Ectodermal cell (in vitro differentiated cells): ENCODE results near the gene AP4B1.
"Not testable (repeated sequence)": the region's sequence is repeated elsewhere in the genome, so short reads cannot be mapped to it uniquely, and the experiment has no call there.

Experiments
- H3K27ac ChIP-seq: 2 replicates; pipeline ENCODE4 v1.7.0; 2013; ENCODE audit warnings: mild to moderate bottlenecking, low read depth, low read length; ENCODE audit not compliant: insufficient read depth, poor library complexity, severe bottlenecking
- H3K27me3 ChIP-seq: 2 replicates; pipeline ENCODE4 v1.7.0; 2013; ENCODE audit warnings: mild to moderate bottlenecking, low read length; ENCODE audit not compliant: insufficient read depth, control insufficient read depth, poor library complexity, severe bottlenecking
- H3K36me3 ChIP-seq: one replicate; pipeline ENCODE4 v1.7.0; 2013; ENCODE audit warnings: low read length; ENCODE audit not compliant: control insufficient read depth, insufficient read depth
- H3K4me1 ChIP-seq: one replicate; pipeline ENCODE4 v1.7.0; 2013; ENCODE audit warnings: low read length; ENCODE audit not compliant: control insufficient read depth, insufficient read depth
- H3K4me3 ChIP-seq: 2 replicates; pipeline ENCODE4 v1.7.0; 2013; ENCODE audit warnings: low read depth, low read length, control low read depth; ENCODE audit not compliant: insufficient read depth
- H3K9me3 ChIP-seq: 2 replicates; pipeline ENCODE4 v1.7.0; 2013; ENCODE audit warnings: mild to moderate bottlenecking, low read length, moderate library complexity; ENCODE audit not compliant: control insufficient read depth
- WGBS, 2 experiments: methylation state at CpG; one replicate each; pipeline ENCODE4 v1.1.7; 2013; ENCODE audit warnings: missing lambda C conversion rate in 2 of 2; 5-methylcytosine and 5-hydroxymethylcytosine counted together

AP4B1 gene

GRCh38 chr1:113858982-113859381 lies 45.6 kb downstream of the AP4B1 start:
- H3K27ac ChIP-seq: no peak overlapping the region
- no peaks in the 10 kb centered on the region for H3K4me1 ChIP-seq
- no peaks in the 10 kb centered on the region for H3K27me3 ChIP-seq
- no peaks in the 10 kb centered on the region for H3K36me3 ChIP-seq
- no peak overlapping the region for H3K4me3 ChIP-seq
- no peaks in the 10 kb centered on the region for H3K9me3 ChIP-seq
- 100% methylated on average over 1 of the region's 1 CpG for WGBS, 2 experiments

- H3K27ac ChIP-seq: no peak overlapping the region
- no peaks in the 10 kb centered on the region for H3K27me3 ChIP-seq
- H3K36me3 ChIP-seq: no peaks in the 10 kb centered on the region
- H3K4me3 ChIP-seq: no peak overlapping the region
- H3K4me1 ChIP-seq: no peaks in the 10 kb centered on the region
- WGBS, 2 experiments: 85 to 94% methylated on average over 3 of the region's 3 CpGs
- no peaks in the 10 kb centered on the region for H3K9me3 ChIP-seq
Observed at GRCh38 chr1:113858418-113858817, 46.2 kb downstream of the AP4B1 start.

- no peaks in the 10 kb centered on the region for H3K9me3 ChIP-seq
- WGBS, 2 experiments: 81 to 93% methylated on average over 3 of the region's 3 CpGs
- H3K27ac ChIP-seq: no peak overlapping the region
- no peak overlapping the region for H3K4me3 ChIP-seq
- no peaks in the 10 kb centered on the region for H3K4me1 ChIP-seq
- H3K36me3 ChIP-seq: no peaks in the 10 kb centered on the region
- no peaks in the 10 kb centered on the region for H3K27me3 ChIP-seq
Observed at GRCh38 chr1:113857776-113858175, 46.8 kb downstream of the AP4B1 start.

- 98 to 100% methylated on average over 2 of the region's 2 CpGs for WGBS, 2 experiments
- no peak overlapping the region for H3K4me3 ChIP-seq
- no peaks in the 10 kb centered on the region for H3K4me1 ChIP-seq
- H3K9me3 ChIP-seq: no peaks in the 10 kb centered on the region
- no peaks in the 10 kb centered on the region for H3K27me3 ChIP-seq
- H3K27ac ChIP-seq: no peak overlapping the region
- H3K36me3 ChIP-seq: no peaks in the 10 kb centered on the region
Observed at GRCh38 chr1:113856401-113856790, 48.2 kb downstream of the AP4B1 start.

GRCh38 chr1:113855630-113856400 lies 48.8 kb downstream of the AP4B1 start:
- no peaks in the 10 kb centered on the region for H3K36me3 ChIP-seq
- WGBS, 2 experiments: 91 to 95% methylated on average over 4 of the region's 4 CpGs
- H3K27me3 ChIP-seq: no peaks in the 10 kb centered on the region
- no peaks in the 10 kb centered on the region for H3K9me3 ChIP-seq
- H3K4me3 ChIP-seq: no peak overlapping the region
- no peak overlapping the region for H3K27ac ChIP-seq
- no peaks in the 10 kb centered on the region for H3K4me1 ChIP-seq

- no peaks in the 10 kb centered on the region for H3K9me3 ChIP-seq
- no peaks in the 10 kb centered on the region for H3K27me3 ChIP-seq
- H3K4me3 ChIP-seq: no peak overlapping the region
- no peaks in the 10 kb centered on the region for H3K4me1 ChIP-seq
- H3K36me3 ChIP-seq: no peaks in the 10 kb centered on the region
- H3K27ac ChIP-seq: no peak overlapping the region
- 56% methylated on average over 1 of the region's 1 CpG; no CpG with 5 or more reads in 1 of the 2 experiments for WGBS, 2 experiments
Observed at GRCh38 chr1:113854234-113854633, 50.4 kb downstream of the AP4B1 start.

GRCh38 chr1:113852694-113853093 lies 51.9 kb downstream of the AP4B1 start:
- not testable (repeated sequence) for H3K36me3 ChIP-seq, H3K4me3 ChIP-seq, H3K4me1 ChIP-seq, H3K27ac ChIP-seq, H3K27me3 ChIP-seq, H3K9me3 ChIP-seq
- 93 to 94% methylated on average over 6 of the region's 6 CpGs for WGBS, 2 experiments

- Histone ChIP-seq H3K4me1 (no peaks in the 10 kb centered on the region), H3K27me3 (no peaks in the 10 kb centered on the region), H3K36me3 (no peaks in the 10 kb centered on the region), H3K9me3 (no peaks in the 10 kb centered on the region), H3K4me3 (no peak overlapping the region), H3K27ac (no peak overlapping the region)
- 75 to 100% methylated on average over 1 to 3 of the region's 3 CpGs for WGBS, 2 experiments
Observed at GRCh38 chr1:113850127-113850796, 54.3 kb downstream of the AP4B1 start.

- no peaks in the 10 kb centered on the region for H3K27me3 ChIP-seq
Observed at GRCh38 chr1:113849072-113849471, 55.5 kb downstream of the AP4B1 start.

GRCh38 chr1:113846391-113847035 lies 58.1 kb downstream of the AP4B1 start:
- Histone ChIP-seq H3K27ac (no peak overlapping the region), H3K4me3 (no peak overlapping the region), H3K9me3 (no peaks in the 10 kb centered on the region), H3K4me1 (no peaks in the 10 kb centered on the region), H3K36me3 (no peaks in the 10 kb centered on the region), H3K27me3 (no peaks in the 10 kb centered on the region)
- 73% methylated on average over 2 of the region's 2 CpGs; no CpG with 5 or more reads in 1 of the 2 experiments for WGBS, 2 experiments

More at GRCh38 chr1:113849072-113849471, 55.5 kb downstream of the AP4B1 start:
- no peaks in the 10 kb centered on the region for H3K9me3 ChIP-seq
- no peaks in the 10 kb centered on the region for H3K4me1 ChIP-seq
- no peak overlapping the region for H3K4me3 ChIP-seq
- H3K27ac ChIP-seq: no peak overlapping the region
- H3K36me3 ChIP-seq: no peaks in the 10 kb centered on the region
